ENCODE data around the gene WDR82. TPM values are rescaled to one million over a fixed set of nuclear protein-coding genes. Genes with fewer than 3 reads are reported as not detected.

Gene WDR82
- total and polyA plus RNA-seq, 2 experiments from 2014 or later, result 25.2 to 71.8 TPM

DNA sequence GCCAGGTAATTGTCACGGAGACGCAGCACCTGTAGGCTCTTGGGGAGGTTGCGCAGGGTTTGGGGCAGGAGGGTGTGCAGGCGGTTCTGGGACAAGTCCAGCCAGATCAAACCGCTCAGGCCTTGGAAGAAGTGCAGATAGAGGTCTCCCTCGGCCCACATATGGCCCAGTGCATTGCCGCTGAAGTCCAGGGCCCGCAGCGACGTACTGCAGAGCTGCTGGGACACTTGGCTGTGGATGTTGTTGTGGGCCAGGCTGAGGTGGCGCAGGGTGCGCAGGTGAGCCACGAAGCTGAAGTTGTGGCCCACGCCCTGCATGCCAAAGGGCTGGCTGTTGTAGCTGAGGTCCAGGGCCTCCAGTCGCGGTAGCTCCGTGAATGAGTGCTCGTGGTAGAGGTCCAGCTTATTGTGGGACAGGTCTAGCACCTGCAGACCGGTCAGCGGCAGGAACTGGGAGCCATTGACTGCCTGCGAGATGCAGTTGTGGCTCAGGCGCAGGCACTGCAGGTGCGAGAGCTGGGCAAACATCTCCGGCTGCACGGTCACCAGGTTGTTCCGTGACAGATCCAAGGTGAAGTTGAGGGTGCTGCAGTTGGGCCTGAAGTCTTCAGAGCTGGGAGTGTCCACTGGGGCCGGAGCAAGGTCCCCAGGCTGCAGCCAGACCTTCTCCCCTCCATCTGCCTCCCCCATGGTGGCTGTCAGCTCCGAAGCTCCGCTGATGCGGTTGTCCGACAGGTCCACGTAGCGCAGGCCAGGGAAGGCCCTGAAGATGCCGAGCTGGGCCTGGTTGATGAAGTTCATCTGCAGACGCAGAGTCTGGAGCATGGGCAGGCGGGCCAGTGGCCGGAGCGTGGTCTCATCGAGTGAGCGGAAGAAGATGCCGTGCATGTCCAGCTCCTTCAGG lies 55.9 kb downstream of the WDR82 start (continued):
- TF ChIP-seq ZNF114 (CRISPR knock-in tag; IDR thresholded peaks at IDR 0.05), result no peak
- TF ChIP-seq, protein P1, sequence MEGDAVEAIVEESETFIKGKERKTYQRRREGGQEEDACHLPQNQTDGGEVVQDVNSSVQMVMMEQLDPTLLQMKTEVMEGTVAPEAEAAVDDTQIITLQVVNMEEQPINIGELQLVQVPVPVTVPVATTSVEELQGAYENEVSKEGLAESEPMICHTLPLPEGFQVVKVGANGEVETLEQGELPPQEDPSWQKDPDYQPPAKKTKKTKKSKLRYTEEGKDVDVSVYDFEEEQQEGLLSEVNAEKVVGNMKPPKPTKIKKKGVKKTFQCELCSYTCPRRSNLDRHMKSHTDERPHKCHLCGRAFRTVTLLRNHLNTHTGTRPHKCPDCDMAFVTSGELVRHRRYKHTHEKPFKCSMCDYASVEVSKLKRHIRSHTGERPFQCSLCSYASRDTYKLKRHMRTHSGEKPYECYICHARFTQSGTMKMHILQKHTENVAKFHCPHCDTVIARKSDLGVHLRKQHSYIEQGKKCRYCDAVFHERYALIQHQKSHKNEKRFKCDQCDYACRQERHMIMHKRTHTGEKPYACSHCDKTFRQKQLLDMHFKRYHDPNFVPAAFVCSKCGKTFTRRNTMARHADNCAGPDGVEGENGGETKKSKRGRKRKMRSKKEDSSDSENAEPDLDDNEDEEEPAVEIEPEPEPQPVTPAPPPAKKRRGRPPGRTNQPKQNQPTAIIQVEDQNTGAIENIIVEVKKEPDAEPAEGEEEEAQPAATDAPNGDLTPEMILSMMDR (conservative IDR thresholded peaks at IDR 0.05; ENCODE audit: low read depth in 2 of 2), result no peak
- TF ChIP-seq EZH2phosphoT487 (IDR thresholded peaks at IDR 0.05; ENCODE audit: unreplicated experiment), result no peak

DNA sequence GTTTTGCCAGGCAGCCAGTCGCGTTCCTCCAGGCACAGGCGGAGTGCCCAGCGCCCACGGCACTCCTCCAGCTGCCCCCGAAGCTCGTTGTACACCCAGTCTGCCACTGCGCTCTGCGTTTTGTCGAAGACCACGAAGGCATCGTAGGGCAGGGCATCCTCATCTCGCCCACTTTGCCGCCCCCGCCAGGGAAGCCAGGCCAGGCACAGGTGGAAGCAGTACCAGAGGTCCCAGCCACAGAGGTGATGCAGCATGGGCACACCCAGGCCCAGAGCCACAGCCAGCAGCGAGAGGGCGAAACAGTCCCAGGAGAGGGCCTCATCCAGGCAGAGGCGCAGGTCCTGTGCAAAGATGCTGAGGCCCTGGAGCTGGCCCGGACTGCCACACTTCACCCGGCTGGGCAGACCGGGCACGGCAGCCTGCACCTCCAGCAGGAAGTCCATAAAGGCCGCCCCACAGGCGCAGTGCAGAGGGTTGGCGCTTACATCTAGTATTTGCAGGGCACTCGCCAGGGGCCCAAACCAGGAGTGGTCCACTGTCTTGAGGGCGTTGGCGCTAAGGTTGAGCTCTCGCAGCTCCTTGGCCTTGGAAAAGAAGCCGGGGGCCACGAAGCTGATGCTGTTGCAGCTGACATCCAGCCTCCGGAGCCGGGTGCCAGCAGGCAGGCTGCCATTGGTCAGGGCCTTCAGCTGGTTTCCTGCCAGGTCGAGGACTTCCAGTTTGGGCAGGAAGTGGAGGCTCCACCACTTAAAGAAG lies 56.7 kb downstream of the WDR82 start:
- Histone ChIP-seq H3K79me2 (replicated peaks; ENCODE audit: insufficient read depth) (no peaks in the 10 kb centered on the region), H3F3A (replicated peaks; ENCODE audit: low read depth) (no peaks in the 10 kb centered on the region), H3K4me2 (no peak overlapping the region), H2AFZ (no peak overlapping the region), H3K4me3 (no peak overlapping the region), H3K27ac (ENCODE audit: low read depth) (no peak overlapping the region), H3K4me1 (ENCODE audit: insufficient read depth) (peaks cover 3% of the 10 kb centered on the region), H4K20me1 (replicated peaks; ENCODE audit: insufficient read depth) (no peaks in the 10 kb centered on the region), H3K9me2 (ENCODE audit: insufficient read depth) (no peaks in the 10 kb centered on the region), H3K27me3 (ENCODE audit: insufficient read depth) (no peaks in the 10 kb centered on the region), H3K36me3 (ENCODE audit: insufficient read depth) (no peaks in the 10 kb centered on the region)
- ATAC-seq, result no peak
- DNase-seq (ENCODE audit: low spot score), result no peak
- H3K4me3 Mint-ChIP-seq, result no peak overlapping the region
- no peaks in the 10 kb centered on the region for H3K9me3 Mint-ChIP-seq
- peaks cover 14% of the 10 kb centered on the region for H3K4me1 Mint-ChIP-seq
- peaks cover 15% of the 10 kb centered on the region for H3K27me3 Mint-ChIP-seq (ENCODE audit: insufficient read depth, low read depth, poor library complexity)
- H3K36me3 Mint-ChIP-seq (ENCODE audit: low read depth), result no peaks in the 10 kb centered on the region; the same call in 2 of the 3 replicates
- no peak overlapping the region for H3K27ac Mint-ChIP-seq
- TF ChIP-seq EZH2phosphoT487 (IDR thresholded peaks at IDR 0.05; ENCODE audit: unreplicated experiment), result no peak
- no peak for TF ChIP-seq CREB1 (CRISPR knock-in tag; IDR thresholded peaks at IDR 0.05; ENCODE audit: low read depth)
- TF ChIP-seq, protein P1 (conservative IDR thresholded peaks at IDR 0.05; ENCODE audit: low read depth in 2 of 2), result no peak
- TF ChIP-seq STAT1 (IDR thresholded peaks at IDR 0.05; ENCODE audit: unreplicated experiment), result no peak
- TF ChIP-seq EZH2 (IDR thresholded peaks at IDR 0.05; ENCODE audit: low read depth, unreplicated experiment), result no peak
- TF ChIP-seq, protein P2, sequence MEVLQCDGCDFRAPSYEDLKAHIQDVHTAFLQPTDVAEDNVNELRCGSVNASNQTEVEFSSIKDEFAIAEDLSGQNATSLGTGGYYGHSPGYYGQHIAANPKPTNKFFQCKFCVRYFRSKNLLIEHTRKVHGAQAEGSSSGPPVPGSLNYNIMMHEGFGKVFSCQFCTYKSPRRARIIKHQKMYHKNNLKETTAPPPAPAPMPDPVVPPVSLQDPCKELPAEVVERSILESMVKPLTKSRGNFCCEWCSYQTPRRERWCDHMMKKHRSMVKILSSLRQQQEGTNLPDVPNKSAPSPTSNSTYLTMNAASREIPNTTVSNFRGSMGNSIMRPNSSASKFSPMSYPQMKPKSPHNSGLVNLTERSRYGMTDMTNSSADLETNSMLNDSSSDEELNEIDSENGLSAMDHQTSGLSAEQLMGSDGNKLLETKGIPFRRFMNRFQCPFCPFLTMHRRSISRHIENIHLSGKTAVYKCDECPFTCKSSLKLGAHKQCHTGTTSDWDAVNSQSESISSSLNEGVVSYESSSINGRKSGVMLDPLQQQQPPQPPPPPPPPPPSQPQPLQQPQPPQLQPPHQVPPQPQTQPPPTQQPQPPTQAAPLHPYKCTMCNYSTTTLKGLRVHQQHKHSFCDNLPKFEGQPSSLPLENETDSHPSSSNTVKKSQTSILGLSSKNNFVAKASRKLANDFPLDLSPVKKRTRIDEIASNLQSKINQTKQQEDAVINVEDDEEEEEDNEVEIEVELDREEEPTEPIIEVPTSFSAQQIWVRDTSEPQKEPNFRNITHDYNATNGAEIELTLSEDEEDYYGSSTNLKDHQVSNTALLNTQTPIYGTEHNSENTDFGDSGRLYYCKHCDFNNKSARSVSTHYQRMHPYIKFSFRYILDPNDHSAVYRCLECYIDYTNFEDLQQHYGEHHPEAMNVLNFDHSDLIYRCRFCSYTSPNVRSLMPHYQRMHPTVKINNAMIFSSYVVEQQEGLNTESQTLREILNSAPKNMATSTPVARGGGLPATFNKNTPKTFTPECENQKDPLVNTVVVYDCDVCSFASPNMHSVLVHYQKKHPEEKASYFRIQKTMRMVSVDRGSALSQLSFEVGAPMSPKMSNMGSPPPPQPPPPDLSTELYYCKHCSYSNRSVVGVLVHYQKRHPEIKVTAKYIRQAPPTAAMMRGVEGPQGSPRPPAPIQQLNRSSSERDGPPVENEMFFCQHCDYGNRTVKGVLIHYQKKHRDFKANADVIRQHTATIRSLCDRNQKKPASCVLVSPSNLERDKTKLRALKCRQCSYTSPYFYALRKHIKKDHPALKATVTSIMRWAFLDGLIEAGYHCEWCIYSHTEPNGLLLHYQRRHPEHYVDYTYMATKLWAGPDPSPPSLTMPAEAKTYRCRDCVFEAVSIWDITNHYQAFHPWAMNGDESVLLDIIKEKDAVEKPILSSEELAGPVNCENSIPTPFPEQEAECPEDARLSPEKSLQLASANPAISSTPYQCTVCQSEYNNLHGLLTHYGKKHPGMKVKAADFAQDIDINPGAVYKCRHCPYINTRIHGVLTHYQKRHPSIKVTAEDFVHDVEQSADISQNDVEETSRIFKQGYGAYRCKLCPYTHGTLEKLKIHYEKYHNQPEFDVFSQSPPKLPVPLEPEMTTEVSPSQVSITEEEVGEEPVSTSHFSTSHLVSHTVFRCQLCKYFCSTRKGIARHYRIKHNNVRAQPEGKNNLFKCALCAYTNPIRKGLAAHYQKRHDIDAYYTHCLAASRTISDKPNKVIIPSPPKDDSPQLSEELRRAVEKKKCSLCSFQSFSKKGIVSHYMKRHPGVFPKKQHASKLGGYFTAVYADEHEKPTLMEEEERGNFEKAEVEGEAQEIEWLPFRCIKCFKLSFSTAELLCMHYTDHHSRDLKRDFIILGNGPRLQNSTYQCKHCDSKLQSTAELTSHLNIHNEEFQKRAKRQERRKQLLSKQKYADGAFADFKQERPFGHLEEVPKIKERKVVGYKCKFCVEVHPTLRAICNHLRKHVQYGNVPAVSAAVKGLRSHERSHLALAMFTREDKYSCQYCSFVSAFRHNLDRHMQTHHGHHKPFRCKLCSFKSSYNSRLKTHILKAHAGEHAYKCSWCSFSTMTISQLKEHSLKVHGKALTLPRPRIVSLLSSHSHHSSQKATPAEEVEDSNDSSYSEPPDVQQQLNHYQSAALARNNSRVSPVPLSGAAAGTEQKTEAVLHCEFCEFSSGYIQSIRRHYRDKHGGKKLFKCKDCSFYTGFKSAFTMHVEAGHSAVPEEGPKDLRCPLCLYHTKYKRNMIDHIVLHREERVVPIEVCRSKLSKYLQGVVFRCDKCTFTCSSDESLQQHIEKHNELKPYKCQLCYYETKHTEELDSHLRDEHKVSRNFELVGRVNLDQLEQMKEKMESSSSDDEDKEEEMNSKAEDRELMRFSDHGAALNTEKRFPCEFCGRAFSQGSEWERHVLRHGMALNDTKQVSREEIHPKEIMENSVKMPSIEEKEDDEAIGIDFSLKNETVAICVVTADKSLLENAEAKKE (CRISPR knock-in tag; IDR thresholded peaks at IDR 0.05), result no peak

Data from GM23338 (cell line).